ENCODE measurements around the gene NOX3. TPM values are rescaled to one million over a fixed set of nuclear protein-coding genes. Genes with fewer than 3 reads are reported as not detected.

The NOX3 gene
- total RNA-seq, 1 donor from 2014 or later = not detected

DNA sequence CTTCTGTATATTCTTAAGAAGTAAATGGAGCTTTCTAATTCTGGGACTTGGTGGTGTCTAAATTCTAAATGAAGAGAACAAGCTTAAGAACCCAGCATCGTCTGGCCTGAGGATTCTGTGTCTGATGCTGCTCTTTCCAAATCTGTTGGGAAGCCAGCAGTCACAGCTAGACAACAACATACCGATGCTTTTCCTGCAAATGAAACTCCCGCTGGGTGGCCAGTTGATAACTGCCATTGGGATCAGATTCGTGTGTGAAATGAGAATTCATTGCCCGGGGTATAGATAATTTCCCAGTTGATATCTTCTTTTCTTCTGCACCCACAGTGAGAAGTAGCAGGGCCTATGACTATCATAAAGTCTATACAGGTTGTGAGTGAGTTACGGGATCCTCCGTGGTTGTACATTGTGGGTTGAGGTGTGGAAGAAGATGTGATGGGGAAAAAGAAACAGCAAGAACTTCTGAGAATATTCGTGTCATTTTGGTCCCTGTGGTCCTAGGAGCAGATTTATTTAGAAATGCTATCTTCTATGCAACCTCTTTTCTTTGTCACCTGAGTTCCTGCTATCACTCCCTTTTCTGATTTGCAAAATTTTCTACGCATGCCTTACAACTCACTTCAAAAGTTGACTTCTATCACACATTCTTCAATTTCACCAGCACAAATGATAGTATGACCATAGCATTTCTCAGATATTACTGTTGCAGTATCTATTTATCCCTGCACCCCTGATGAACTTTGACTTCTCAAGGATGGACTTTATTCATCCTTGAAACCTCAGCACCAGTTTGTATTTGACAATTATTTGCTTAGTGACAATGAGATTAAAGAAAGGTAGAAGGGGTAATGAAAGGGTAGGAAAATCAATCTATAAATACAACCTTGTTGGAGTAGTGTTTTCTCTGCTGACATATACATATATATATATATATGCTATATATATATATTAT, 10.4 kb downstream of the NOX3 start:
- H3K9me3 Mint-ChIP-seq = no peaks in the 10 kb centered on the region
- ChIA-PET CTCF (no interaction called here), POLR2A (no interaction called here)
- TF ChIP-seq CTCF (IDR thresholded peaks at IDR 0.05) = no peak
- no peak overlapping the region for H3K27ac Mint-ChIP-seq
- peaks cover 2% of the 10 kb centered on the region for H3K4me1 Mint-ChIP-seq
- no peaks in the 10 kb centered on the region for H3K36me3 Mint-ChIP-seq (ENCODE audit: low read depth)
- H3K4me3 Mint-ChIP-seq = no peak overlapping the region
- intact Hi-C loops (cut with micrococcal nuclease) = no loop called here
- ATAC-seq (ENCODE audit: low read depth) (no peak), DNase-seq (no peak)
- H3K27me3 Mint-ChIP-seq = peaks cover 16% of the 10 kb centered on the region

GRCh38 chr6:155444120-155444917, 11.3 kb downstream of the NOX3 start:
- CTCF ChIA-PET = no interaction called here

DNA sequence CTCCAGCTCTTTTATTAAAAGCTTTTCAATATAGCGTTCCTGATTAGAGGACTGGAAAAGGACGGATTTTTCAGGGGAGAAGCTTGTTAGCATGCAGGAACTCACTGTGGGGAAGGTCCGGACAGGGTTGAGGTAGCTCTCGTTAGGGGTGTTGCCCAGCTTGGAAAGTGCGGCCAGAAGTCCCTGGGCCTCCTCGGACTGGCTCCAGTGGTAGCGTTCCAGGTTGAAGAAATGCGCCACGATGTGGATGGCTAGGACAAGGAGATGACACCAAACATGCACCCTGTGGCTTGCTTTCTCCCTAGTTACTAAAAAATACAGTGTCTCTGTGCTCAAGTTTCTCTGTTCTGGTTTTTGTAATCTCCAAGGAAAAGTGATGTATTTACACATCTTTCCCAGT, 12.5 kb downstream of the NOX3 start:
- Mint-ChIP-seq H3K4me1 (peaks cover 17% of the 10 kb centered on the region), H3K27ac (no peak overlapping the region)
- ATAC-seq (ENCODE audit: low read depth) = no peak

More at GRCh38 chr6:155444120-155444917, 11.3 kb downstream of the NOX3 start:
- Mint-ChIP-seq H3K36me3 (ENCODE audit: low read depth) (no peaks in the 10 kb centered on the region), H3K27me3 (peaks cover 9% of the 10 kb centered on the region), H3K4me1 (peaks cover 10% of the 10 kb centered on the region), H3K4me3 (no peak overlapping the region), H3K9me3 (no peaks in the 10 kb centered on the region), H3K27ac (no peak overlapping the region)
- DNase-seq (no peak), ATAC-seq (ENCODE audit: low read depth) (no peak)
- POLR2A ChIA-PET = no interaction called here
- intact Hi-C loops (cut with micrococcal nuclease) = no loop called here
- TF ChIP-seq CTCF (IDR thresholded peaks at IDR 0.05) = no peak

DNA sequence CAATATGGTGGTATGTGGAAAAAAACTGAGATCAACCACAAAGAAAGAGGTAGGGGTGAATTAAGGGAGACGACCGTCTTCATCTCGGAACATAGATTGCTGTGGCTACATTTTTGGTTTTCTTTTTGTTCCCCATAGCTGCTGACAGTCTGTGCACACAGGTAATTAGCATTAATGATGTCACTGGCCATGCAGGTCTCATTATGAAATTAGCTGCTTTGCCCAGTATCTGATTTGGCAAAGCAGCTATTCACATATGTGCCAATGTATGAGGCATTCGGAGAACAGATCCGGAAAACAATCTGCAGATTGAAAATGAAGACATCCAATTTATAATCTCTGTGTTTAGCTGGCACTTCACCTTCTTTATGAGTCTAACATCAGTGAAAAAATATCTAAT, 13.1 kb downstream of the NOX3 start:
- Mint-ChIP-seq H3K27ac (no peak overlapping the region), H3K27me3 (peaks cover 5% of the 10 kb centered on the region), H3K4me3 (no peak overlapping the region), H3K36me3 (ENCODE audit: low read depth) (no peaks in the 10 kb centered on the region), H3K9me3 (no peaks in the 10 kb centered on the region), H3K4me1 (peaks cover 17% of the 10 kb centered on the region)
- ATAC-seq (ENCODE audit: low read depth) (no peak), DNase-seq (no peak)
- POLR2A ChIA-PET = no interaction called here
- intact Hi-C loops (cut with micrococcal nuclease) = no loop called here
- no peak for TF ChIP-seq CTCF (IDR thresholded peaks at IDR 0.05)
- CTCF ChIA-PET = no interaction called here

More for the DNA sequence above, 12.5 kb downstream of the NOX3 start:
- intact Hi-C loops (cut with micrococcal nuclease) = no loop called here
- Mint-ChIP-seq H3K4me3 (no peak overlapping the region), H3K27me3 (peaks cover 5% of the 10 kb centered on the region), H3K9me3 (no peaks in the 10 kb centered on the region), H3K36me3 (ENCODE audit: low read depth) (no peaks in the 10 kb centered on the region)
- POLR2A ChIA-PET = no interaction called here
- DNase-seq = no peak
- TF ChIP-seq CTCF (IDR thresholded peaks at IDR 0.05) = no peak
- CTCF ChIA-PET = no interaction called here

DNA sequence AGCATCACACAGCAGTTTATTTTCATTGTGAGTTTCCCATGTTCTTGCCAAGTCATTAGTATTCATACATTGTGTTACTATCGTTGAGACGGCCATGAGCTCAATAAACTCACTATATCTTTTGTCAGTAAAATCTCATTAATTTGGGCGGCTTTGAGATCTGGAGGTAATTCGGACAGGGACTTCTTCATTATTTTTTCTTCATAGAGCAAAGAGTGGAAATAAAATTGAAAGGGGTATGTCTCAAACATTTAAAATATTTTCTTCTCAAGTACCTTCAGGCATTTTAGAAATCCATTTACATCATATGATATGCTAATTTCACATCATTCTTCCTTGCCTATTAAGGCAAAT, 14.6 kb downstream of the NOX3 start:
- no peak overlapping the region for H3K27ac Mint-ChIP-seq
- CTCF ChIA-PET = no interaction called here
- POLR2A ChIA-PET = interaction anchor here (0.6 kb wide), 1 partner anchor 146 kb away, joined by 6 read pairs; no protein-coding TSS in a partner anchor

More for the DNA sequence above, 14.6 kb downstream of the NOX3 start:
- H3K9me3 Mint-ChIP-seq = no peaks in the 10 kb centered on the region
- intact Hi-C loops (cut with micrococcal nuclease) = no loop called here
- H3K27me3 Mint-ChIP-seq = no peaks in the 10 kb centered on the region
- H3K4me1 Mint-ChIP-seq = peaks cover 17% of the 10 kb centered on the region
- H3K4me3 Mint-ChIP-seq = no peak overlapping the region
- DNase-seq (no peak), ATAC-seq (ENCODE audit: low read depth) (no peak)
- TF ChIP-seq CTCF (IDR thresholded peaks at IDR 0.05) = no peak
- no peaks in the 10 kb centered on the region for H3K36me3 Mint-ChIP-seq (ENCODE audit: low read depth)
